Large intestine (tissue), 3 donors: ENCODE results near the gene SYTL1. TPM values are rescaled to one million over a fixed set of nuclear protein-coding genes. Genes with fewer than 3 reads are reported as not detected.
"Not testable (repeated sequence)": the region's sequence is repeated elsewhere in the genome, so short reads cannot be mapped to it uniquely, and the experiment has no call there.

Experiments used
- DNase-seq, 2 donors: peaks; one replicate each; pipeline versions ENCODE4 v3.0.0 to v3.0.0-alpha.2; 2013
- H3K27ac ChIP-seq: one replicate; pipeline ENCODE4 v1.5.1; 2013; ENCODE audit warnings: low read length
- H3K27me3 ChIP-seq: 2 replicates; pipeline ENCODE4 v1.6.1; 2013; ENCODE audit warnings: low read length; ENCODE audit not compliant: control insufficient read depth, insufficient read depth
- H3K36me3 ChIP-seq: 2 replicates; pipeline ENCODE4 v1.6.1; 2013; ENCODE audit warnings: low read length; ENCODE audit not compliant: control insufficient read depth, insufficient read depth
- H3K4me1 ChIP-seq: one replicate; pipeline ENCODE4 v1.6.1; 2013; ENCODE audit warnings: low read length; ENCODE audit not compliant: control insufficient read depth, insufficient read depth
- H3K4me3 ChIP-seq: one replicate; pipeline ENCODE4 v1.5.1; 2013; ENCODE audit warnings: low read length
- H3K9me3 ChIP-seq: one replicate; pipeline ENCODE4 v1.6.1; 2013; ENCODE audit warnings: mild to moderate bottlenecking, low read depth, low read length, moderate library complexity; ENCODE audit not compliant: control insufficient read depth
- WGBS: methylation state at CpG from one replicate; pipeline ENCODE4 v1.1.5; 2013; ENCODE audit warnings: low lambda C conversion rate; ENCODE audit not compliant: insufficient coverage; 5-methylcytosine and 5-hydroxymethylcytosine counted together
- polyA plus RNA-seq: library from polyadenylated mRNA; unstranded; fragments of 120-200 nt; gene quantifications from one replicate; pipeline ENCODE4 v1.2.1, GENCODE V29; 2013

SYTL1 gene
- polyA plus RNA-seq, 1 donor = 9.8 TPM

DNA sequence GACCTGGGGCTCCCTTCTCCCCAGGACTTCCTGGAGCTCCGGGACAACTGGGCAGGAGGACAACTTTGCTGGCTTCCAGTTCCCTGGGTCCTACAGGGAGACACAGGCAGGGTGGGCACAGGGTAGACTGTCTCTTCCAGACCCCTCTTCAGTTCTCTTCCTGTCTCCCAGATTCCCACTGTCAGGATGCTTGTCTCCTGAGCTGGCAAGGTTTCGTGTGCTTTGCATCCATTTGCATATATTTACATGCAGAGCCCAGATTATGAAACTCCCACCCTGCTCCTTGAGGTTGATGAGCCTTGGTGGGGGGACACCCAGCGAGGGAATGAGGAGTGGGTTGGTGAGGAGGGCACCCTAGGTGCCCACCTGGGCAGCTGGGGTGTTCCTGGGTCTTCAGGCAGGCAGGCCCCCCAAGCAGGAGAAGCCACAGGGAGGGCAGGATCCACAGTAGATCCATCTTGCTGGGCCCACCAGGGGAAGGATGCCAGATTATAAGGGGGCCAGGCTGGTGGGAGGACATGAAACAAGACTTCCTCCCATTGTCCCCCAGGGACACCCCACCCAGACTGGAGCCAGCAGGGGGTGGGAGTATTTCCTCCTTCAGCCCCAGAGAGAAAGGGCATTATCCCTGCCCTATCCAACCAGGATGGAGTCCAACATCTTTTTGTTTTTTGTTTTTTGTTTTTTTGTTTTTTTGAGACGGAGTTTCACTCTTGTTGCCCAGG is 32.7 kb downstream of the SYTL1 start, which contains the start of gene FCN3:
Gene FCN3, minus strand, starts transcription at position 463 of the 725 bp plus-strand sequence. Its CDS starts 6 bp downstream, at position 457.
- H3K4me3 ChIP-seq = no peak within 1 kb of the TSS
- H3K27ac ChIP-seq = no peak within 1 kb of the TSS
- H3K27me3 ChIP-seq = no peaks in the 10 kb centered on the region
- no CpG with 5 or more reads among the region's 4 CpGs for WGBS
- no peaks in the 10 kb centered on the region for H3K4me1 ChIP-seq
- DNase-seq = no peak
- no peaks in the 10 kb centered on the region for H3K36me3 ChIP-seq
- no peaks in the 10 kb centered on the region for H3K9me3 ChIP-seq

DNA sequence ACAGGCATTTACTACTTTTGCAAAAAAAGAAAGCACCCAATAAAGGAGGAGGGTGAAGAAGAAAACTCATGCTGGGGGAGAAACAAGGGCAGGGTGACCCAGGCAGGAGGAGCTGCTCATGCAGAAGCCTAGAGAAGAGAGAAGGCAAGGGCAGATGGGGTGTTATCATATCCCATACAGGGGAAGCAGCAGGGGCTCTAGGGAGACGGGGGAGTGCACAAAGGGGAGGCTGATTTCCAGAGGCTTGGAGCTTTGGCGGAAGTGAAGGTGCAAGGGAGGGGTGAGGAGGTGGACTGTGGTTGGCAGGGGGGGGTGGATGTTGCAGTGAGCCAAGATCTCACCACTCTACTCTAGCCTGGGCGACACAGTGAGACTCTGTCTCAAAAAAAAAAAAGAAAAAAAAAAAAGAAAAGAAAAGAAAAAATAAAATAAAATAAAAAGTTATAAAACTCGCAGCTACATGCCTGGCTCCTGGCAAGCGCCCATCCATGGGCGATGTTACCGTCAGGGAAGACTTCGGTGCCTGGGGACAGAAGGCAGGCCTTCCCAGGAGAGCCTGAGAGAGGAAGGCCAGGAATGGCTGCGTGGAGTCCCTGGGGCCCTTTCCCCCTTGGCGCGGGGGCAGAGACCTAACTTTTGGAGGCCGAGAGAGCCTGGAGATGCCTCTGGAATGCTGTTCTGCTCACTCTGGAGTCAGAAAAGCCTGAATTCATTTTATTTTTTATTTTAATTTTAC is 36.1 kb downstream of the SYTL1 start:
- 100% methylated on average over 2 of the region's 12 CpGs for WGBS
- DNase-seq = no peak
- Histone ChIP-seq H3K4me3 (no peak overlapping the region), H3K27ac (no peak overlapping the region), H3K27me3 (peaks cover 6% of the 10 kb centered on the region), H3K4me1 (peaks cover 3% of the 10 kb centered on the region), H3K9me3 (no peaks in the 10 kb centered on the region), H3K36me3 (no peaks in the 10 kb centered on the region)

DNA sequence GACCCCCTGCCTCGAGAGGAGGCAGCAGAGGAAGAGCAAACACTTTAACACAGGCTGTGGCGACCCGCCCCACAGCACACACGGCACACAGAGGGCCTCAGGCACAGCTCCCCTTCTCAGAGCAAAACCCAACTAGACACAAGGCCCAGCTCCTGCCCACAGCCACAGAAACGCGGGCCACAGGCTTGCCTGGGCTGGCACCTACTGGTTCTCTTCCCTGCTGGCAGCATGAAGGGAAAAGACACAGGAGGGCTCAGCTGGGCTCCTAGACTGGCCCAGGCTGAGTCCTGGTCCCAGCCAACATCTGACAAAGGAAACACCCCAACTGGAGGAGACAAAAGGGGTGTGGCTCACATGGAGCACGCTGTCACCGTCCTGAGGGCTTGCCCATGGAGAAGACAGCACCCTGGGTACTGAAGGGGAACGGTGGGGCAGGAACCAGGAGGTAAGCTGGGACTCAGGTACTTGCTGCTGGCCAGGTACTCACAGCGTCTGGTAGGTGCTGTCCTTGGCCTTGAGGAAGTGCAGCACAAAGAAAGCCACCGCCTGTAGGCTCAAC is 37.8 kb downstream of the SYTL1 start:
- DNase-seq = no peak
- H3K27me3 ChIP-seq = peaks cover 6% of the 10 kb centered on the region
- H3K36me3 ChIP-seq = no peaks in the 10 kb centered on the region
- no peak overlapping the region for H3K27ac ChIP-seq
- no peaks in the 10 kb centered on the region for H3K9me3 ChIP-seq
- no peak overlapping the region for H3K4me3 ChIP-seq
- no CpG with 5 or more reads among the region's 11 CpGs for WGBS
- H3K4me1 ChIP-seq = peaks cover 7% of the 10 kb centered on the region

DNA sequence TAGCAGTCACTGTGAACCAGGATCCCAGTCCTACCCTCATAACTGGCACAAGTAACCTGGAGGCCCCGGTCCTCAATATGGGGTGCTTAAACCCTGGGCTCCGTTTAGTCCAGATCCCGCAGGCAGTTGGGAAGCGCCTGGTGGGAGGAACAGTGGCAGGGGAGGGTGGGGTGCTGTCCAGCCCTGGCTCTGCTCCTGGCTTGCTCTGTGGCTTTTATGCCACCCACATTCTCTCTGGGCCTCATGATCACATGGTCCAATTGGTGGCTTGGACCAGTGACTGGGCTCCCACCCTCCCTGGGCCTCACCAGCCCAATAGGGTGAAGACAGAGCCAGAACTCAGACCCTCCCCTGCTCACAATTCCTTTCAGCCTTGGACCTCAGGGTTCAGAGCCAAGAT is 38.4 kb downstream of the SYTL1 start:
- no peak overlapping the region for H3K27ac ChIP-seq
- no peak for DNase-seq

DNA sequence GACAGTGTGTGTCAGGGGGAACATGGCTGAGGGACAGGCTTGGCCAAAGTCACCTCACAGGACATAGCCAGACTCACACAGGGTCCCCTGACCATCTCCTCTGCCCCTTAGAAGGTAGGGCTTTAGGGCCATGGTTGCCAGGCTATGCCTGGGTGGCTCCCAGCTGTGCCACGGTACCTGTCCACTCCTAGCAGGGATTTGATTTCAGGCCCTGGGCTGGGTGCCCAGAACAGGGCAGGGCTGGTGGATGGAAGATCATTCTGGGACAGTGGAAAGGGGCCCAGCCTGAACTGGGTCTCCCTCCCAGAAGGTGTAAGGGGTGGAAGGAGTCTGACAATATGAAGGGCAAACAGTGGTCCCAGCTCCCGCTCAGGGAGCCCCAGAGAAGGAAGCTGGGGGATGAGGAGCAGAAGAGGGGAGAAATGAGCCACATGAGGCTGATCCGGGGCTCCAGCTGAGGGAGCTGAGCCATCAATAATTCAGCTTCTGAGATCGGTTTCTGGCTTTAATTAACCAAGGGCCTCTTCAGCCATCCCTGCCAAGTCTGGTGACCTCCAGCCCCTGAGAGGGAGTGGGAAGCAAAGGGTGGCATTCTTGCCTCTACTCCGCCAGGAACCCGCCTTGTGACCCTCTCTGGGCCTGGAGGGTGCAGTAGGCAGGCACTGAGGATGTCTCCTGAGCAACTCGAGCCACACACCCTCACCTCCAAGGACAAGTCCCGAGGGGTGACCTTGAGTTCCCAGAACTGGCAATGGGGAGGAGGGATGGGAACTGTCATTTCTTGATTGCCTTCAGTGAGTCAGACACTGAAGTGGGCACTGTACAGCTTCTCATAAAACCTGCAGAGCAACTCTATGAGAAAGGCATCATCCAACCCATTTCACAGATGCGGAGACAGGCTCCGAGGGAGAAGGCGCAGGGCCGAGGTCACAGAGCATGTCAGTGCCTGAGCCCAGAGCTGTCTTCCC is 39.2 kb downstream of the SYTL1 start:
- DNase-seq = no peak
- H3K36me3 ChIP-seq = no peaks in the 10 kb centered on the region
- peaks cover 7% of the 10 kb centered on the region for H3K4me1 ChIP-seq
- WGBS = no CpG with 5 or more reads among the region's 12 CpGs
- H3K4me3 ChIP-seq = no peak overlapping the region
- no peaks in the 10 kb centered on the region for H3K9me3 ChIP-seq
- peaks cover 6% of the 10 kb centered on the region for H3K27me3 ChIP-seq
- H3K27ac ChIP-seq = no peak overlapping the region

More for the DNA sequence above, 38.4 kb downstream of the SYTL1 start:
- no CpG with 5 or more reads among the region's 4 CpGs for WGBS
- H3K9me3 ChIP-seq = no peaks in the 10 kb centered on the region
- peaks cover 7% of the 10 kb centered on the region for H3K4me1 ChIP-seq
- H3K27me3 ChIP-seq = peaks cover 6% of the 10 kb centered on the region
- no peaks in the 10 kb centered on the region for H3K36me3 ChIP-seq
- H3K4me3 ChIP-seq = no peak overlapping the region

DNA sequence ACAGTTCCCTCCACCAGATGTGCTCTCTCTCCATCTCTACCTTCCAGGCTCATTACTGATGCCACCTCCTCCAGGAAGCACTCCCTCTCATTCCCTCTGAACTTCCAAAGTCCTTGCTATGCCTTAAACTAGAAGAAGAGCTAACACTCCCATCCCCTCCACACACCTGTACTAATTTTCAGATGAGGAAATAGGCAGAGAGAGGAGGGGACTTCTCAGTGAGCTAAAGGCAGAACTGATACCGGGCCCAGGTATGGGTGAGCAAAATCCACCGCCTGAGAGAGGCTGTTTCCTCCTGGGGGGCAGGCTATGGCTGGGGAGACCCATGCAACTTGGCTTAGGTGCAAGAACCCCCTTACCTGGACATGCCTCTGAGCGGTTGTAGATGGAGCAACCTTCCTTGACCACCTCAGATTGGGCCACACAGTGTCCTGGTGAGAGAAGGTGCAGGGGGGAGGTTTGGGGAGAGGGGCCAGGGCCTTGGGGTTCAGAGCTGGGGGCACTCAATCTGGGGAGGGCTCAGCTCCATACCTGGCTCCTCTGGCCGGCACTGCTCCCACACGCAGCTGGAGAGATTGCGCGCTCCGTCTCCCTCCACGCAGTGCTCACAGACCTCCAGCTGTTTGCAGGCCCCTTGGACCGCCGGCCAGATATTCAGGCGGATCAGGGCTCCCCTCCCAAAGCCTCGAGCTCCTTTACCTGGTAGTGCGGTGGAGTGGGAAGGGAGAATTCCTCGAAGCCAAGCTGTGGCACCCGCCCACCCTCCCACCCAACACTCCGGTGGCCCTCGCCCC is 40.3 kb downstream of the SYTL1 start:
- WGBS = 80% methylated on average over 2 of the region's 18 CpGs
- DNase-seq = no peak
- no peak overlapping the region for H3K4me3 ChIP-seq
- no peak overlapping the region for H3K27ac ChIP-seq
- no peaks in the 10 kb centered on the region for H3K36me3 ChIP-seq
- no peaks in the 10 kb centered on the region for H3K9me3 ChIP-seq
- peaks cover 7% of the 10 kb centered on the region for H3K4me1 ChIP-seq
- H3K27me3 ChIP-seq = peaks cover 6% of the 10 kb centered on the region

DNA sequence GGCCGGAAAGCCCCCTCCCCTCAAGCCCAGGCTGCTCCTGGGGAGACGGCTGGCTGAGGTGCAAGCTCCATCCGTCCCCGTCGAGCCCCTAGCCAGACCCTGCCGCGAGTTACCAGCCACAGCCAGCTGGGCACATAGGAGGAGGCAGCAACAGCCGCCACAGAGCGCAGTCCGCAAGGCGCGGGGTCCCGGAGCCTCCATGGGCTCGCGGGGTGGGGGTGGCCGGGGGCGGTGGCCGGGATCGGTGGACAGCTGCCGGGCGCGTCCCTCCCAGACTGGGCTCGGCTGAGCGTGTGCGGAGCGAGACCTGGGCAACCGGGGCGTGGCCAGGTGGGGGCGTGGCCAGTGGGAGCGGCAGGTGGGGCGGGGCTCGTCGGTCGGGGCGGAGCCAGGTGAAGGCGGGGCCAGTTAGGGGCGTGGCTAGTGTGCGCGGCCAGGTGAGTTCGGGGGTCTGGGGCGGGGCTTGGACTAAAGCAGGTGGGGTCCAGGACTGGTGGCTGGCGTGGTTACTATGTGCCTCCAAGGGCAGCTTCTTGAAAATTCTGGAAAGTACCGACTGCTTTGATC is 41.3 kb downstream of the SYTL1 start, which contains the start of gene CD164L2:
Gene CD164L2, minus strand, starts transcription at position 295 of the 567 bp plus-strand sequence. Its CDS starts 94 bp downstream, at position 201.
- no peaks in the 10 kb centered on the region for H3K9me3 ChIP-seq
- no peaks in the 10 kb centered on the region for H3K36me3 ChIP-seq
- no CpG with 5 or more reads among the region's 43 CpGs for WGBS
- H3K27ac ChIP-seq = no peak within 1 kb of the TSS
- DNase-seq = peak in 1 of 2 donors; percentile 50
- peaks cover 7% of the 10 kb centered on the region for H3K4me1 ChIP-seq
- H3K27me3 ChIP-seq = peaks cover 6% of the 10 kb centered on the region
- no peak within 1 kb of the TSS for H3K4me3 ChIP-seq

DNA sequence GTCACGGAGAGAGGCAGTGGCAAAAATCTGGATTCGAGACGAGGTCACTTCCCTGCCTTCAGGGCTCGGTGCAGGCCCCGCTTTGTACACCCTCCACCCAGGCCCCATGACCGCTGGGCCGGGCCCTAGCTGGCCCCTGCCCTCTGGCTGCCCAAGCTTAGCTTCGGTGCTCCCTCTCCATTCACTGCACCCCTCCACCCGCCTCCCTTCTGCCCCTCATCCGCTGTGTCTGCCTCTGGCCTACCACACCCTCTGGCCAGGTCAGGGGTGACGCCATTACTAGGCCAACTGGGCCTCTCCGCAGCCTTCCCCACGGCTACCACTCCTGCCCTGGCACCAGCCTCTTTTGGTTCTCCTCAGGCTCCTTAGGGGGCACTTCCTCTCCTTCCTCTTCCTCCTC is 41.8 kb downstream of the SYTL1 start:
- Histone ChIP-seq H3K27me3 (peaks cover 6% of the 10 kb centered on the region), H3K4me3 (no peak overlapping the region), H3K9me3 (no peaks in the 10 kb centered on the region), H3K4me1 (peaks cover 7% of the 10 kb centered on the region), H3K36me3 (no peaks in the 10 kb centered on the region), H3K27ac (no peak overlapping the region)
- no CpG with 5 or more reads among the region's 13 CpGs for WGBS
- no peak for DNase-seq

DNA sequence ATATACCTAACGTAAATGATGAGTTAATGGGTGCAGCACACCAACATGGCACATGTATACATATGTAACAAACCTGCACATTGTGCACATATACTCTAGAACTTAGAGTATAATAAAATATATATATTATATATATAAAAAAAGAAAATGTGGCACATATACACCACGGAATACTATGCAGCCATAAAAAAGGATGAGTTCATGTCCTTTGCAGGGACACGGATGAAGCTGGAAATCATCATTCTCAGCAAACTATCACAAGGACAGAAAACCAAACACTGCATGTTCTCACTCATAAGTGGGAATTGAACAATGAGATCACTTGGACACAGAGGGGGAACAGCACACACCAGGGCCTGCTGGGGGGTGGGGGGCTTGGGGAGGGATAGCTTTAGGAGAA is 43.0 kb downstream of the SYTL1 start:
- H3K27ac ChIP-seq, H3K9me3 ChIP-seq, H3K36me3 ChIP-seq, H3K4me1 ChIP-seq, DNase-seq, H3K27me3 ChIP-seq, H3K4me3 ChIP-seq: not testable (repeated sequence)
- WGBS = no CpG with 5 or more reads among the region's 3 CpGs
